PFSK-1 (cell line): ENCODE measurements around the gene PIK3R6.

ENCODE experiments used
- FOXP2 ChIP-seq: optimal IDR thresholded peaks from 2 replicates; pipeline ENCODE3; 2011; ENCODE audit warnings: borderline replicate concordance, control low read depth, inconsistent platforms; ENCODE audit not compliant: insufficient read depth; ENCODE audit errors: extremely low read length, extremely low read depth
- POLR2AphosphoS5 ChIP-seq: IDR thresholded peaks from 2 replicates; pipeline ENCODE4 v1.6.1; 2012; ENCODE audit warnings: low read depth, mild to moderate bottlenecking, control low read depth, low read length, moderate library complexity
- REST ChIP-seq, 2 experiments: IDR thresholded peaks; 2 replicates each; pipeline versions ENCODE4 v1.6.1 to v1.8.0; 2011 to 2012; ENCODE audit warnings: low read depth in 2 of 2, low read length in 2 of 2, control low read depth in 1 of 2, inconsistent platforms in 1 of 2, mild to moderate bottlenecking in 1 of 2, moderate library complexity in 1 of 2; ENCODE audit not compliant: insufficient read depth in 1 of 2
- SIN3A ChIP-seq: IDR thresholded peaks from 2 replicates; pipeline ENCODE4 v1.6.1; 2012; ENCODE audit warnings: mild to moderate bottlenecking, low read length, moderate library complexity, borderline replicate concordance; ENCODE audit not compliant: insufficient read depth
- TAF1 ChIP-seq: IDR thresholded peaks from 2 replicates; pipeline ENCODE4 v1.6.1; 2012; ENCODE audit warnings: low read length, control low read depth, borderline replicate concordance; ENCODE audit not compliant: insufficient read depth

PIK3R6 gene

GRCh38 chr17:8803531-8804420 is 63.7 kb downstream of the PIK3R6 start:
- TF ChIP-seq REST (IDR thresholded peaks at IDR 0.05; ENCODE audit: insufficient read depth in 1 of 2, low read depth in 2 of 2, low read length in 2 of 2) (no peak), TAF1 (no peak), FOXP2 (no peak), POLR2AphosphoS5 (no peak), SIN3A (no peak)

- TF ChIP-seq POLR2AphosphoS5 (no peak), SIN3A (no peak), REST (IDR thresholded peaks at IDR 0.05; ENCODE audit: insufficient read depth in 1 of 2, low read depth in 2 of 2, low read length in 2 of 2) (no peak), TAF1 (no peak), FOXP2 (no peak)
These were observed 66.2 kb downstream of the PIK3R6 start for GRCh38 chr17:8801135-8801840.

- TF ChIP-seq TAF1 (no peak), SIN3A (no peak), REST (IDR thresholded peaks at IDR 0.05; ENCODE audit: insufficient read depth in 1 of 2, low read depth in 2 of 2, low read length in 2 of 2) (no peak), POLR2AphosphoS5 (no peak), FOXP2 (no peak)
These were observed 66.8 kb downstream of the PIK3R6 start for GRCh38 chr17:8800656-8801055.

GRCh38 chr17:8799570-8800212 is 67.8 kb downstream of the PIK3R6 start:
- TF ChIP-seq SIN3A (no peak), FOXP2 (no peak), REST (IDR thresholded peaks at IDR 0.05; ENCODE audit: insufficient read depth in 1 of 2, low read depth in 2 of 2, low read length in 2 of 2) (no peak), TAF1 (no peak), POLR2AphosphoS5 (no peak)
